HG02870 (cell line): ENCODE data around the gene SIAH2.

ENCODE experiments used
- ATAC-seq: cut with Tn5 transposase; IDR thresholded peaks from one replicate; pipeline ENCODE4 v1.9.1; 2021; ENCODE audit warnings: mild to moderate bottlenecking, moderate library complexity; ENCODE audit not compliant: unreplicated experiment

SIAH2 gene

DNA sequence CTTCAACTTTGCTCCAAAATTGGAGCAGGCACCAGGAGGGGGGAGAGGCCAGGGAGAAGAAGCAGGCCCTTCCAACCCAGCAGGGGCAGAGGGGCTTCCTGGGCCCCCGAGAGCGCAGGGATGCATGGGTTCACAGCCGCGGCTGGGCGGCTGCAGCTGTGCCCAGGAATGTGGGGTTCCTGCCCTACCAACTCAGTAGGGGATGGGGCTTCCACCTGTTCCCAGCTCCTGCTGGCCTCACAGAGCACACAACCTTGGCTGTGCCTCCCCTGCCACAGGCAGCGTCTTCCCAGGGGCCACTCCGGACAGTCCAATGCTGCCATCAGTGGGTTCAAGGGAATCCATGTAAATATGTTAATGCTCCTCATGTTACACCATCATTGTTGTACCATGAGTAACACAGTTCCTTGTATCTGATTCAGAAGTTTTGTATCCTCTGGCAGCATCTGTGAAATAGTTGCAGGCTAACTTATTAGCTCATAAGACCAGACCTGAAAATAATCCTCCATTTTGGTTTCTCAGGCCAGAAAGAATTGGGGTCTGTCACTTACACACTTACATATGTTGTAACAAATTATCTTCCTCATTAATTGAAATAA, 12.1 kb upstream of the SIAH2 start:
- no peak for ATAC-seq

DNA sequence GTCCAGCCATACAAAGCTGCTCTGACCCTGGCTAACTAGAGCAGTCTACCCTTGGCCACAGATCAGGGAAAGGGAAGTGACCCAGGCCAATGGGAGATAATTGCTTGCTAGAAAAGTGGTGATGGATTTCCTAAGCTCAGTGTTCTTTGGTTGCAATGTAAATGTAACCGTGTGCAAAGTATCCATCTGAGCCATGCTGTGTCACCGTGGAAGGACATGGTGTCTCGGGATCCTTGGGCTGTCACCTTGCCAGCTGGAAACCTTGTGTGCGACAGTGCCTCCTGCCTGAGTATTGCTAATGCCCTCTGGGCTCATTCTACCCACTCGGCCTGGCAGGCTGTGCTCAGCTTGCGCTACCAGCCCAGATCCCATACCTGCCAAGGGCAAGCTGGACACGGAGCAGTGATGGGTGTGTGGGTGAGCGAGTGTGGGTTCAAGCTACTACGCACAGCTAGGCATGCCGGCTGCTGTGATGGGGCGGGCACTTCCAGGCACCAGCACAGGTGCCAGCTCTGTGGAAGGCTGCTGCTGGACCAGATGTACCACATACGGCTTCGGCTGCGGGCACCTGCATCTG, 10.7 kb upstream of the SIAH2 start:
- no peak for ATAC-seq

- no peak for ATAC-seq
These were observed 8.6 kb upstream of the SIAH2 start for GRCh38 chr3:150771600-150771999.

DNA sequence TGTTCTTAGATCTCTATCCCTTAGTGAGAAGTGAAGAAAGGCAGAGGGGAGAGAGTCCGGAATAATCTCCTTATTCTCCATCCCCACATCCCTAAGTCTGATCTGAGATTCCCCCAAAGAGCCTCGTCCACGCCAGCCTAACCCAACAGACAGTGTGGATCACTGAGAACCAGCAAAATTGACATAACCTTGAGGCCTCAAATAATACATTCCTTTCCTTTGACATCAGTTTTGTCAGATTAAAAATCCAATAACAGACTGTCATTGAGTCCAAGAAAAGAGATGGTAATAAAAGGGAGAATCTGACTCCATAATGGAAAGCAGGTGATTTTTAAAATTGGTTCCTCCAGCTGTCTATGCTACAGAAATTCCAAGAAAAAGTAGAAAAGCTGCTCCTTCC, 7.7 kb upstream of the SIAH2 start:
- no peak for ATAC-seq

GRCh38 chr3:150766742-150767141, 3.8 kb upstream of the SIAH2 start:
- ATAC-seq, result no peak

GRCh38 chr3:150765949-150766720, 3.2 kb upstream of the SIAH2 start:
- peak; percentile 35 for ATAC-seq

DNA sequence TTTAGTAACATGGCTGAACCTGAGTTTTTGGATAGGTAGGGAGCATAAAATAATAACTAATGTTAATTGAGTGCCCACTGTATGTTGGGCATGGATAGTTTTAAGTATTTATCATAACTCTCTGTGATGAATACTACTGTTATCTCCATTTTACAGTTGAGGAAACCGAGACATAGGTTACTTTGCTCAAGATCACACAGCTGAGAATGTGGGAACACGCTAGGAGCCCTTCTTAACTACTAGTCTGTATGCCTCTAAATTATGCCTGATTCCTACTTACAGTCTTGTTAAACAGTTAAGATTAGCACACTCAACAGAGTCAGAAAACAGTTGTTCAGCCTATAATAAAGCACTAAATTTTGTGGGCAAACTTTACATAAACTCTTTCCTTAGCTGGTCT, 2.0 kb upstream of the SIAH2 start:
- ATAC-seq, result no peak

- ATAC-seq, result no peak
These were observed 1.6 kb upstream of the SIAH2 start for GRCh38 chr3:150764566-150764965.

GRCh38 chr3:150763841-150764483, 993 bp upstream of the SIAH2 start:
- peak; percentile 1 for ATAC-seq

- no peak for ATAC-seq
These were observed 277 bp downstream of the SIAH2 start for GRCh38 chr3:150762662-150763121.

- no peak for ATAC-seq
These were observed 923 bp downstream of the SIAH2 start for GRCh38 chr3:150761831-150762661.

- peak; percentile 37 for ATAC-seq
These were observed 2.4 kb downstream of the SIAH2 start for GRCh38 chr3:150760431-150761200.

DNA sequence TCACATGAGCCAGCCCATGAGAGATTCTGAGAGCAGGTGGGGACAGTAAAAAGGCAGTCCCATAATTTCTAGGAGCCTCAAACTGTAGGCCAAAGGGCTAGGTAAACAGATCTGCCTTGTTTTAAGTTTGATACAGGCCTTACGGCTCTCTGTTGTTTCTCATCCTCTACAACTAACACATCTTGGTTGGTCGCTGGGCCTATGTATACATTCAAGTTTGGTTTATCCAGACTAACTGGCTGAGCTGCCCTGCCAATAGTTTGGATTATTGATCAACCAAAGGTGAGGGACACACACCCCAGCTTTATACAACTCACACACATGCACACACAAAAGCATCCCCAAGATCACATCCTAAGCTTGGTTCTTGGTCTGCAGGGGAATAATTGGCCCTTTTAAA, 3.0 kb downstream of the SIAH2 start:
- no peak for ATAC-seq

- ATAC-seq, result peak; percentile 13
These were observed 3.6 kb downstream of the SIAH2 start for GRCh38 chr3:150759319-150759718.

- ATAC-seq, result no peak
These were observed 5.2 kb downstream of the SIAH2 start for GRCh38 chr3:150757768-150758167.

- ATAC-seq, result no peak
These were observed 5.6 kb downstream of the SIAH2 start for GRCh38 chr3:150757364-150757763.

DNA sequence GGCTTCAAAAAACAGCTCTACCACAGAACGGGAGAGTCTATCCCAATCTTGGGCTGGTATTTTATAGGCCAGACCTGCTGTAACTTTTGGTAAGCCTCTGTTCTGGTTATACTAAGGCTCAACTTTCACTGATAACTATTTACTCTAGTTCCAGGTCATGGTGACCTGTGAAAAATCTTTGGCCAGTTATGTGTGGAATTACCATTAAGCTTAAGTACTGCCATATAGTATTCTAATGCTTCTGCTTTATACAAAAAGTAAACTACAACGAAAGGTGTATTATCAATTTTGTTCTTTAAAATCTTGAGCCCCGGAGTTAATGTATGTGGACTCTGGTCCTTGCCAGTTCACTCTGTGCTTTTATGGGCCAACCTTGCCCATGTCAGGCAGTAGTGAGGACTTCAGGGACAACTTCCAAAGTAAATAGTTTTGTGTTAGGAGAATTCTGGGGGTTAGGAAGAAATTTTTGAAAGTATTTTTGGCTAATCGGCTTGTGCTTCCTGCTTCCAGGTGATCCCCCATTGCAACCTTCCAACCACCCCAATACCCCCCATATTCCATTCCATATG, 6.4 kb downstream of the SIAH2 start:
- ATAC-seq, result no peak

- no peak for ATAC-seq
These were observed 7.1 kb downstream of the SIAH2 start for GRCh38 chr3:150755902-150756301.

DNA sequence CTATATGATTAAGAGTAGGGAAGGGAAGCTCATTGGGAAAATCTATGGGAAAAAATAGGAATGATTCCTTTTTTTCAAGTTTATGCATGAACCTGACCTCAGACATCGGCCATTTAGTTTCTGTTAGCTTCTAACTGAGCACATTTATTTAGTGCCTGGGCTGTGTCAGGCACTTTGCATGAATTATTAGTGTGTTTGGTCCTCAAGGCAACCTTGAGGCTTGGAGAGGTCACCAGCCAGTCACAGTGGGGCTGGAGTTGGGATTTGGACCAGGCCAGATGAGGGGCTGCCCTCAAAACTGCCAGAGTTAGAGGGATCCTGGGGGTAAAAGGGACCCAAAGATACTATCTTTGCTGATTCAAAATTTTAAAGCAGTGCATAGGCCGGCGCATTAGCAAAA, 8.1 kb downstream of the SIAH2 start:
- no peak for ATAC-seq

- ATAC-seq, result no peak
These were observed 11.1 kb downstream of the SIAH2 start for GRCh38 chr3:150751781-150752263.
